Stimulated activated CD8-positive, alpha-beta memory T cell treated with anti-CD3 and anti-CD28 coated beads, Interleukin-7, amount 100 ng/mL, for 4 hours (primary cell): ENCODE results near the gene HHIPL1.
"Not testable (repeated sequence)": the region's sequence is repeated elsewhere in the genome, so short reads cannot be mapped to it uniquely, and the experiment has no call there.

Experiments
- DNase-seq, 2 donors: peaks; one replicate each; pipeline ENCODE4 v3.0.0-alpha.2; 2020; ENCODE audit warnings: low read depth in 2 of 2

Gene HHIPL1

DNA sequence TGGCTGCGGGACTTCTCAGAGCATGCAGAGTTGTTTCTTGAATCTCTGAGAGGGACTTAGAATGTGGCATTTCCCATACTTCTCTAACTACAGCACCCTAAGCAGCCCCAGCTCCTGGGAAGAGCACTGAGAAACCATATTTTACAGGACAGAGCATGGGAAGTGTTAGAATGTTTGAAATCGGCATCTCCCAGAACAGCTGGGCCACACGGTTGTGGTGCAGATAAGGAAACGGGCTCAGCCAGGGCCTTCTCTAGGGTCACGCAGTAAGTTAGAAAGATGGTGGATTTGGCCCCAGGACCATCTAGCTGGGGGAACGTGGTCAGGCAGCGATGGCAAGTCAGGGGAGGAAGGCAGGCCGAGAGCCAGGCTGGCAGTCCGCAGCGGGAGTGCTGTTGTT is 10.5 kb upstream of the HHIPL1 start:
- no peak for DNase-seq

DNA sequence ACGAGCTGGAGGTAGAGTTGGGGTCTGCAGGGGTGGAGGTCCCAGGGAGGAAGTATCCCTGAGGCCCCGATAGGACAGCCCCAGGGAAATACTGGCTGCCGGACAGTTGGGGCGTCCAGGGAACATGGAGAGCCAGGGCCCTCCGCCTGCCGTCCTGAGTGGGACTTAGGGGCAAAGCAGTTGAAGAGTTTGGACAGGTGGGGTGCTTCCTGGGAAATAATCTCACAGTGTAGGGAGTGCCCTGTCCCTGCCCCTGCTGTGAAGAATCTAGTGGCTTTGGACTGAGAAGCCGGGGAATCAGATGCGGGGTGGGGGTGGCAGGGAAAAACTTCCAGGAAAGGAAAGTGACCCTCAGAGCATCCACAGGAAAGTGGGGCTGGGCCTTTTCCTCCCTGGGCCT is 9.8 kb upstream of the HHIPL1 start:
- no peak for DNase-seq

DNA sequence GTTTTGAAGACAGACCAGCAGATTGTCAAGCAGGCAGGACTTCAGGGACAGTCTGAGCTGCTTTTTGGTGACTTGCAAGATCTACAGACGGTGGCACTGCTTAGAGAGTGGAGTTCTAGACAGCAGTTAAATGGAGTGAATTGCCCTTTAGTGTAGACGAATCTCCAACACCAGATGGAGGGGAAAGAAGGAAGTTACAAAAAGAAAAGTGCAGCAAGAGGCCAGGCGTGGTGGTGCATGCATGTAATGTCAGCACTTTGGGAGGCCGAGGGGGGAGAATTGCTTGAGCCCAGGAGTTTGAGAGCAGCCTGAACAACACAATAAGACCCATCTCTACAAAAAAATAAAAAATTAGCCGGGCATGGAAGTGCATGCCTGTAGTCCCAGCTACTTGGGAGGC is 8.4 kb upstream of the HHIPL1 start:
- no peak for DNase-seq

DNA sequence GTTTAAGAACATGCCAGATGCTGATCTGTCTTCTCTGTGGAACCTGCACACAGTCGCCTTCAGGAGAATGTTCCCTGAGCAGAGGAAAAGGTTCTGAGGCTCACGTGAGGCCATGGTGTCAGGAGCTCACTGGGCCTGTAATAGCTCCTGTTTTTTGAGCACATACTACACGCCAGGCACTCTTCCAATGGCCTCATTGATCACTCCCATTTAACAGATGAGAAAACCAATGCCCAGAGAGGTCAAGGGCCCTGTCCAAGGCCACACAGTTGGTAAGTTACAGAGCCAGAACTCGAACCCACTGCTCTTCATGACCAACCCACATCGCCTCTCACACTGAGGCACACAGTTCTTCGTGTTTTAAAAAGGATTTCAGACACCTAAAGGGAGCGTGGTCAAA is 7.3 kb upstream of the HHIPL1 start:
- DNase-seq, result no peak

DNA sequence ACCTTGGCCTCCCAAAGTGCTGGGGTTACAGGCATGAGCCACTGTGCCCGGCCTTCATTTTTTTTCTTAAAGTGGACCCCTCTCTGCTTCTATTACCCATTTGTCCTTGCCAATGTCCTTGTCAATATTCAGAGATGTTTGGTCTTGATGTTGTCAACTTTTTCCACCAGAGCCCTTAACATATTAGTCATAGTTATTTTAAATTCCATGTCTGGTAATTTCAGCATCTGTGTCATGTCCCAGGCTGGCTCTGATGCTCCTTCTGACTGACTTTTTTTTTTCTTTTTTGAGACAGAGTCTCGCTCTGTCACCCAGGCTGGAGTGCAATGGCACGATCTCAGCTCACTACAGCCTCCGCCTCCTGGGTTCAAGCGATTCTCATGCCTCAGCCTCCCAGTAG is 2.2 kb upstream of the HHIPL1 start:
- not testable (repeated sequence) for DNase-seq

DNA sequence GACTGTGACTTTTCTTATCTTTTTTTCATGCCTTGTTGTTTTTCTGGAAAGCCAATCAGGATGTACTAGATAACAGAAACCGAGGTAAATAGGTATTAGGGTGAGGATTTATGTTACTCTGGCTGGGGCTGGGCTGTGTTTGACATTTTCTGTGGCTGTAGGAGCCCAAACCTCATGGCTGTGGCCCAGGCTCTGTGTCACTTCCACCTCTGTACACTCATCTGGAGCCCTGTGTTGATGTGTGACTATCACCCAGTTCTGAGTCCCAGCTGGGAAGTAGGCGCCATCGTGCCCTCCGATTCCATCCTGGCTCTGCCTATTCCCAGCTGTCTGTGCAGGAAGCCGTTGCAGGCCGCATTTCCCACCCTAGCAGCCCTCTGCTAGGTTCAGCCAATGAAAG is 1.6 kb upstream of the HHIPL1 start:
- DNase-seq, result no peak

DNA sequence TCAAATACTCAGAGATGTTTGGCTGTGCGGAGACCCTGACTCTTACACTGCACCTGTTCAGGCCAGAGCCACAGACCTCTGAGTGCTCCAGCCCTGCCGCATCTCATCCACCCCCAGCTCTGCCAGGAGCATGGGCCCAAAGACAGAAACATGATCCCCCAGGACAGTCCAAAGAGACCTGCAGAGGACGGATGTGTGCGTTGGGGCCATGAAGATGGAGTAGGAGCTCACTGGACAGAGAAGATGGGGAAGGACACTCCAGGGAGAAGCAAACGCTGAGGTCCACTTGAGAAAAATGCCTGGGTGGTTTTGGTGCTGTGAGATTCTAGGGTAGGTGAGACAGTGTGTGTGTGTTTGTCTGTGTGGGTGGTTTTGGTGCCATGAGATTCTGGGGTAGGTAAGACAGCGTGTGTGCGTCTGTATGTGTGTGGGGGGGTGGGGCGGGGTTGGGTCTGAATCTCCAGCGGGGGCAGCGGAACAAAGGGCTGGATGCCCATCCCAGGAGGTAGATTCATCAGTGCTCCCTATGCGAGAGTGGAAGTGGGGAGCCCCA is 818 bp upstream of the HHIPL1 start:
- no peak for DNase-seq

DNA sequence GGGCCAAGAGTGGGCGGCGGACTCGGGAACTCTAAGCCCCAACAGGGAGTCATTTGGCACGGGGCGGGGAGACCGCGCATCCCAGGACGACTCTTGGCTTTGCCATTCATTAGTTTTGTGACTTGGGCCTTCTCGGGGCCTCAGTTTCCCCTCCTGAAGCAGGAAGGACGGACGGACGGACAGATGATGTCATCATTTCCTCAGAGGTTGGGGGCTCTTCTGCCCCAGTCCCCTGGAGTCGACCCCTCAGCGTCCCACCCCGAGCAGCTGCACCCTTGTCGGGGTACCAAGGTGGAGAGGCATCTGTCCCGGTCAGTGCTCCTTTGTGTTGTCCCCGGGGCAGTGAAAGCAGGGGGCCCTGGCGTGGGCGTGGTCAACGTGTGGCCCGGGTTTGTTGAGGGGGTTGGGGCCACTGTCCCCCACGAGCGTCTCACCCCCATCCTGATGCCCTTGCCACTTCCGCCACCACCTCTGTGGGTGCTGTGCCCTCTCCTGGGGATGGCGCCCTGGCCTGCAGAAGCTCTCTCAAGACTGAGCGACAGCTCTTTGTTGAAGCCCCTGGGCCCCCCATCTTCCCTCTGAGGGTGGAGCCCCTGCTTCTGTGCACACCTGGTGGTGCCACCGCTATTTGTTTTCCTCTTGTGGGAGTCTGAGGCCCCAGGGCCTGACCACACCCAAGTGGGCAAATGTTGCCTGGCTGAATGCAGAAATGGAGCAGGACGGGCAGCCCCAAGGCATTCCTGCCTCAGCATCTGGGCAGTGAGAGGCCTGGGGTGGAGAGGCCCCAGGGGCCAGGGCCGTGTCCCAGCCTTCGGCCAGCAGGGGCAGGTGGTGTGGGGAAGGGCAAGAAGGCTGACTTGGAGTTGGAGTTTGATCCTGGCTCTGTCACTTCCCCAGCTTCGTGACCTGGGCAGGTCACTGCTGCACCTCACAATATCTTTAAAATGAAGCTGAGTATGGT is 896 bp downstream of the HHIPL1 start:
- no peak for DNase-seq

DNA sequence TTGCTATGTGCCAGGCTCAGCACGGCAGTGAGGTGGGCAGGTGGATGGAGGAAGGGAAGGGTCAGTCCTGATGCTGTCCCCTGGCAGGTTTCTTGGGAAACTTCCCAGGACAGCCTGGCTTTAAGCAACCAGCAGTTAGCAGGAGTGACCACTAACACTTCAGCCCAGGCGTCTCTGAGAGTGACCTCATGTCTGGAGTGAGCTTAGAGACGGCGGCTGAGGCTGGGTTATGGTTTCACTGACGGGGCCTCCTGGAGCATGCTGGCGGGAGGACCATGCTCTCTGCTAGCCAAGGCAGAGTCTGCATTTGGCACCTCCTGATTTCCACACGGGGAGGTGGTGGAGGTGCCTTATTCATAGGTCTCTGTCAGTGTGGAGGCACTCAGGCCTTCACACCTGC is 2.5 kb downstream of the HHIPL1 start:
- no peak for DNase-seq

DNA sequence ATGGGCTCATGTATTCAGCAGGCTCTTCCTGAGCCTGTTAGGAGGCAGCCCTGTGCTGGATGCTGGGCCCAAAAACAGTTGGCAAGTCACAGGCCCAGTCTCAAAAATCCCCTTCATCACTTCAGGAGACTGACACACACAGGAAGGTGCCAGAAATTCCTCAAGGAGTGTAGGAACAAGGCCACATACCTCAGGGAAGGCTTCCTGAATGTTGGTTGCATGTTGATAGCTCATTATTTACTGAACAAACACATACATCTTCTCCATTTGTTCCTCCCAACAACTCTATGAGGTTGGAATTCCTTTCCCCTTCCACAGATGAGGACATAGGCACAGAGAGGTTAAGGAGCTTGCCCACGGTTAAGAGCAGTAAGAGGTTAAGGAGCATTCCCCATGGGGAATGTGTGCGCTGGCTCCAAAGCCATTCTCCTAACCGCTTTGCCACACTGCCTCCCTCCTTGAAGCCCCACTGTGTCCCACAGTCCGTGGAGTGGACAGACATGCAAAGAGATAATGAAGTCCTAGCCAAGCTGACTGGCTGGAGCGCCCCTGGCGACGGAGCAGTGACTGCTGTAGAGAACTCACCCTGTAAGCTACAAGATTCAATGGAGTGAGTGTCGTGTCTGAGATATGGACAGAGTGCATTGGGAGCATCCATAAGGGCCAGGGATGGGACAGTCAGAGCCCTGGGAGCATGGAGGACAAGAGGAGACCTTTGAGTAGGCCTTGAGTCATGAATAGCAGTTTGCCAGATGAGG is 3.3 kb downstream of the HHIPL1 start:
- no peak for DNase-seq

DNA sequence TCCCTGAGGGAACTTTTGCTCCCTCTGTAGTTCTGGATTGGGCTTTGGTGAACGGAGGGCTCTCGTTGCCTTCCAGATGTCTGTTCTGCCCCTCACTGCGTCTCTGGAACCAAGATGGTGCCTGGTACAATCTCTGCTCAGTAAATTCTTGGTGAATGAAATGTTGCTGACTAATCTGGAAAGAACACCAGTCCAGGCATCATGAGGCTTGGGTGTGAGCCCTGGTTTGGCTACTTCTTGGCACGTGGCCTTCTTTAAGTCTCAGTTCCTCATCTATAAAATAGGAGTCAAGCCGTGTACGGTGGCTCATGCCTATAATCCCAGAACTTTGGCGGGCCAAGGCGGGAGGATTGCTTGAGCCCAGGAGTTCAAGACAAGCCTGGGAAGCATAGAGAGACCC is 4.3 kb downstream of the HHIPL1 start:
- no peak for DNase-seq

DNA sequence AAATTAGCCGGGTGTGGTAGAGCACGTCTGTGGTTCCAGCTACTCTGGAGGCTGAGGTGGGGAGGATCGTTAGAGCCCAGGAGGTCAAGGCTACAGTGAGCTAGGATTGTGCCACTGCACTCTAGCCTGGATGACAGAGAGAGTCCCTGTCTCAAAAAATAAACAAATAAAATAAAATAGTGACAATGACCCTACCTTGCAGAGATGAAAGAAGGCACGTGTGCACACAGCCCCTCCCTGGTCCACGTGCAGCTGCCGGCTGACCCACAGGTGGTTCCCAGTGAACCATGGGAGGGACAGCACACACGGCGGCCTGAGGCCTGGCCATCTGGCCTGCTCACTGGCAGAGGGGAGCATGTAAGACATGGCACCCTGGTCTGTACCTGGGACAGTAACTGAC is 4.7 kb downstream of the HHIPL1 start:
- DNase-seq, result no peak

DNA sequence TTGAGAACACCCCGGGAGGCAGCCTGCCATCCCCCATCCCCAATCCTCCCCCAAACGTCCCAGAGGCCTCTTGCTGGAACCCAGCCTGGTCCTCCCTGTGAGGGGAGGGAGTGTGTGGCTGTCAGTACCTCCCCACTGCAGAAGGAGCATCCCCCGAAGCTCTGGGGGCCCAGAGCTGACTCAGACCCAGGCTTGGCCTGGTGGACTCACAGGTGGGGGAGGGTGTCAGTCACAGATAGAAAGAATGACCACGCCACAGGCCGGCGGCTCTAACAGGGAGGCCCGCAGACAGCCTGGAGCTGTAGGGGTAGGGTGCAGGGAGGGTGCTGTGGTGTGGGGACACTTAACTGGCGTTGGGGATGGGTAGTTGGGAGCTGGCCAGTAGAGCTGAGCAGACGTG is 5.3 kb downstream of the HHIPL1 start:
- DNase-seq, result no peak

DNA sequence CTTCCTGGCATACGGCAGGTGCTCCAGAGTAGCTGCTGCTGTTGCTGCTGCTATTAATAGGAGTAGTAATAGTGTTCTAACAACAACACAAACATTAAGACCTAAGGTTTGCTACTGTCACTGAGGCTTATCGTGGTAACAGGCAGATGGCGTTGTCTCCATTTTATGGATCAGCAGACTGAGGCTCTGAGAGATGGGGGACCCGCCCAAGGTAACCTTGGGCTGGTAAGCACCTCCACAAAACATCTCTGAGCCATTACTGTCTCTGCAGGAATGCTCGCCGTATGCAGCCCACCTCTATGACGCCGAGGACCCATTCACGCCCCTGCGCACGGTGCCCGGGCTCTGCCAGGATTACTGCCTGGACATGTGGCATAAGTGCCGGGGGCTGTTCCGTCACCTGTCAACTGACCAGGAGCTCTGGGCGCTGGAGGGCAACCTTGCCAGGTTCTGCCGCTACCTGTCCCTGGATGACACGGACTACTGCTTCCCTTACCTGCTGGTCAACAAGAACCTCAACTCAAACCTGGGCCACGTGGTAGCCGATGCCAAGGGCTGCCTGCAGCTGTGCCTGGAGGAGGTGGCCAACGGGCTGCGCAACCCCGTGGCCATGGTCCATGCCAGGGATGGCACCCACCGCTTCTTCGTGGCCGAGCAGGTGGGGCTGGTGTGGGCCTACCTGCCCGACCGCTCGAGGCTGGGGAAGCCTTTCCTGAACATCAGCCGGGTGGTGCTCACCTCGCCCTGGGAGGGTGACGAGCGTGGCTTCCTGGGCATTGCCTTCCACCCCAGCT is 7.2 kb downstream of the HHIPL1 start:
- no peak for DNase-seq

DNA sequence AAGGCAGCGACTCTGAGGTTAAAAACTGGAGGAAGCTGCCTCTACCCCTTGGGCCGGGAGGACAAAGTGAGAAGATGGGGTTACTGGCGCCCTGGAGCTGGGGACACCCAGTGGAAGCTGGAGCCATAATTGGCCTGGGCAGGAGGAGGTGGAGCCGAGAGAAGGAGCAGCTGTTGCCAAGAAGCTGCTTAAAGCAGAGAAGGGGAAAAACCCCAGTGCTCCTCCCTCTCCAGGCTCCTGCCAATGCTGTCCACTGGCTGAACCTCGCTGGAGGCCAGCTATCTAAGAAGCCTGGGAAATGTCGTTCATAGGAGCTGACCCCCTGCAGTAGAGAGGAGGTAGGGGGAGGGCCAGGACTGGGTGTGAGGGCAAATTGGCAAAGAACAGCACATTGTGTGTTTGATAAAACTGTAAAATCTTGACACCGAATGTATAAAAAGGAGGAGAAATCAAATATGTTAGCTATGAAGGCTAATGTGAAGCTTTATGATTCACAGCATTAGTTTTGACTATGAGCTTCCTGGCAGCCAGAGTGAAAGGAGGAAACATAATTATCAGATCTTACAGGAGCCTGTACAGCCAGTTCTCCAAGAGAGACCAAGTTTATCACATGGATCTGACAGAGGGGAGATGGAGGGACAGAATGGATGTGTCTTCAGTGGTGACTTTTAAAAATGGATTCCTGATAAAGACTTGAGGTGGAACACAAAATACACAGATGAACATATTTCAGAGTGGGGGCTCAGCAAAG is 9.5 kb downstream of the HHIPL1 start:
- DNase-seq, result no peak

DNA sequence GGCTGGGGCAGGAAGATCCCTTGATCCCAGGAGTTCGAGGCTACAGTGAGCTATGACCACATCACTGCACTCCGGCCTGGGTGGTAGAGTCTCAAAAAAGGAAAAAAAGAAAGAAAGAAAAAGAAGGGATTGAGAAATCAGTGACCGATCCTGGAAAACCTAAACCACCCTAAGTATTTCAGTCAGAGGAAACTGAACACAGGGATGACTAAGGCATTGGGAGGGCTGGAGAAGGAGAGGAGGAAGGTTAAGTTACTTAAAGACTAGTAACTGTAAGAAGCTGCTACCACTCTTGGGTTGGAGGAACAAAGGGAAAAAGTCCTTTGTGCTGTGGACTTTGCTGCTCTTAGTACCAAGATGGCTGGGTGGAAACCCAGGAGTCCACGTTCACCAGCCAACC is 10.6 kb downstream of the HHIPL1 start:
- DNase-seq, result no peak

DNA sequence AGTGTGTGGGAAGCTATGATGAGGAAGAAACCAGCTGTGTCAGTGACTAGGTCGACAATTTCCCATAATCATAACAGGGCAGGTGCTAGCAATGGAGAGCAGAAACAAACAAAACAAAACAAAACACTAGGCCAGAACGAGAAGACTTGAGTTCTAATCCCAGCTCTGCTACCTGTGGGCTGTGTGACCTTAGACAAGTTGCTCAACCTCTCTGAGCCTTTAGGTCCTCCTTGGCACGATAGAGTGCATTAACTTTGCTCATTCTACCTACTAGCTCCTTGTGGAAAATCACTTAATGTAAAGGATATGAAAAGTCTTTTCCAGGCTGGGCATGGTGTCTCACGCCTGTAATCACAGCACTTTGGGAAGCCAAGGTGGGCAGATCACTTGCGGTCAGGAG is 11.2 kb downstream of the HHIPL1 start:
- DNase-seq, result no peak

DNA sequence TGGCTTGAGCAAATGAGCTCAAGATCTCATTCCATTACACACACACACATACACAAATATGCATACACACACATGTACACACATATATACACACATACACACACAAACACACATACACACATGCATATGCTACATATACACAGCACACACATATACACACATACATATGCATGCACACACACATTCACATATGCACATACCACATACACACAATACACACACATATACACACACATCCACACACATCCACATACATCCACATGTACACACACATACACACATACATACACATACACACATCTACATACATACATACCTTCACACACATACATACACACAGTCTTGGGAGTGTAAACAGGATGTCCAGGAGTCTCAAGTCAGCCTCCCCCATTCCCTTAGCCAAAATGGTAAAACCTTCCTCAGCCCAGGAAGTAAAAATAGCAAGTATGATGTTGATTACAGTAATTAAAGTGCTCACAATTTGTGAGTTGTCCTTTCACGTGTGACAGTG is 12.8 kb downstream of the HHIPL1 start:
- DNase-seq, result no peak

DNA sequence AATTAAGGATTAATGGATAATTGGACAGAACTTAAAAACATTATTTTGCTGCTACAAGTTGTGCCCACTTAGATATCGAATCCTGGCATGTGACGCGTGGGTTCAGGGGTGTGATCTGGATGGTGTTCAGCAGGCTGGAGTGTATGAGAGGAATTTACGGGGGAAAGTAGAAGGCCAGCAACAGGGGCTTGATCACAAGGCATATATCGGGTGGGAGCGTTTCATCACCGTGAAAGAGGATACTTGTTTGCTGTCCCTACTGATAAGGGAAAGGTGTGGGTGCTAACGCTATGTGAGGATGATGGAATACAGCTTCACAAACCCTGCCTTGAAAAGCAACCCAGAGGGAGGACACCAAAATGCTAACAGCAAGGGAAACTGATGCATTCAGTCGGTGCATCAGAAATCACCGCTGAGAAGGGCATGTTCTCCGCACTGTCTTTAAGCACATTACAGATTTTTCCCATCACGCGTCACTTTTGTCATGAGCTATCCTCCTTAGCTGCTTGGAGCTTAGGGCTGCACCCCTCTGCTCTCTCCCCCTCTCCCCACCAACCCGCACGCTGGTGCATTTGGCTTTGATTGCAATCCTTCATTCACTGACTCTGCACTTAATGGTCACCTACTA is 13.4 kb downstream of the HHIPL1 start:
- DNase-seq, result no peak

DNA sequence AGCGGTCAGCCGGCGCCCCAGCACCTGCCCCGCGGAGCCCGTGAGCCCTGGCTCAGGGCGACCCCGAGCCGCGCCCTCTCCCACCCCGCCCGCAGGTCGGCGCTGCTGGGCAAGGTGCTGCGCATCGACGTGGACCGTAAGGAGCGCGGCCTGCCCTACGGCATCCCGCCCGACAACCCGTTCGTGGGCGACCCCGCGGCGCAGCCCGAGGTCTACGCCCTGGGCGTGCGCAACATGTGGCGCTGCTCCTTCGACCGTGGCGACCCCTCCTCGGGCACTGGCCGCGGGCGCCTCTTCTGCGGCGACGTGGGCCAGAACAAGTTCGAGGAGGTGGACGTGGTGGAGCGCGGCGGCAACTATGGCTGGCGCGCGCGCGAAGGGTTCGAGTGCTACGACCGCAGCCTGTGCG is 14.4 kb downstream of the HHIPL1 start:
- DNase-seq, result no peak
